WTC11 (cell line): Measurements from ENCODE around the gene ACY1.

Experiments
- ZNF263 ChIP-seq: sonication (generic); formaldehyde crosslinking; IDR thresholded peaks from 2 replicates; pipeline ENCODE4 v1.8.1; 2022; ENCODE audit warnings: low read depth, mild to moderate bottlenecking, moderate library complexity, missing genetic modification reagents
- ZNF396 ChIP-seq: fragments of 250-450 bp; sonication (Bioruptor Pico); IDR thresholded peaks from 2 replicates; pipeline ENCODE4 v1.8.0; 2021; ENCODE audit warnings: mild to moderate bottlenecking, moderate library complexity, borderline replicate concordance
- TF ChIP-seq, protein P1 (sequence below): fragments of 200-600 bp; IDR thresholded peaks from 2 replicates; pipeline ENCODE4 v1.8.0; 2022; ENCODE audit warnings: antibody characterized with exemption

DNA sequence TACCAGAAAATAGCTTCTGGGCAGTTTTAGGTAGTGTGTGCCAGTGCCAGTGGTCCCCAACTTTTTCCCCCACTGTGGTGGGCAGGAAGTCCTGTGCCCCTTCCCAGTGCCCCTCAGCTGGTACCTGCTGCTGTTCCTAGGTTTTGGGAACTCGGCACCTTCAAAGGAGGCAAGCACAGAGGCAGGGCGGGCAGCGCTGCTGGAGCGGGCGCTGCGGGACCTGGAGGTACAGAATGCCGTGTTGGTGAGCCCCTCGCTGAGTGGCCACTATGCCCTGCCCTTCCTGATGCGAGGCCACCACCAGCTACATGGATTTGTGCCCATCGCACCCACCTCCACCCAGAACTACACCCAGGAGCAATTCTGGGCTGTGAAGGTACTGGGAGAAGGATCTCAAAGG lies 3.1 kb upstream of the ACY1 start:
- no peak for TF ChIP-seq ZNF396 (CRISPR knock-in tag)
- TF ChIP-seq, protein P1, sequence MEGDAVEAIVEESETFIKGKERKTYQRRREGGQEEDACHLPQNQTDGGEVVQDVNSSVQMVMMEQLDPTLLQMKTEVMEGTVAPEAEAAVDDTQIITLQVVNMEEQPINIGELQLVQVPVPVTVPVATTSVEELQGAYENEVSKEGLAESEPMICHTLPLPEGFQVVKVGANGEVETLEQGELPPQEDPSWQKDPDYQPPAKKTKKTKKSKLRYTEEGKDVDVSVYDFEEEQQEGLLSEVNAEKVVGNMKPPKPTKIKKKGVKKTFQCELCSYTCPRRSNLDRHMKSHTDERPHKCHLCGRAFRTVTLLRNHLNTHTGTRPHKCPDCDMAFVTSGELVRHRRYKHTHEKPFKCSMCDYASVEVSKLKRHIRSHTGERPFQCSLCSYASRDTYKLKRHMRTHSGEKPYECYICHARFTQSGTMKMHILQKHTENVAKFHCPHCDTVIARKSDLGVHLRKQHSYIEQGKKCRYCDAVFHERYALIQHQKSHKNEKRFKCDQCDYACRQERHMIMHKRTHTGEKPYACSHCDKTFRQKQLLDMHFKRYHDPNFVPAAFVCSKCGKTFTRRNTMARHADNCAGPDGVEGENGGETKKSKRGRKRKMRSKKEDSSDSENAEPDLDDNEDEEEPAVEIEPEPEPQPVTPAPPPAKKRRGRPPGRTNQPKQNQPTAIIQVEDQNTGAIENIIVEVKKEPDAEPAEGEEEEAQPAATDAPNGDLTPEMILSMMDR, result no peak
- no peak for TF ChIP-seq ZNF263
